WI38 (cell line): ENCODE results near the gene USP2.
"Not testable (repeated sequence)": the region's sequence is repeated elsewhere in the genome, so short reads cannot be mapped to it uniquely, and the experiment has no call there.

Experiments used
- H3K4me3 ChIP-seq: 2 replicates; pipeline ENCODE4 v1.5.1; 2011; ENCODE audit warnings: low read depth, mild to moderate bottlenecking, control low read depth, low read length
- TF ChIP-seq, protein P1 (sequence below): IDR thresholded peaks from 2 replicates; pipeline ENCODE4 v1.5.1; 2012; ENCODE audit warnings: low read depth, mild to moderate bottlenecking, control low read depth, low read length

The USP2 gene

DNA sequence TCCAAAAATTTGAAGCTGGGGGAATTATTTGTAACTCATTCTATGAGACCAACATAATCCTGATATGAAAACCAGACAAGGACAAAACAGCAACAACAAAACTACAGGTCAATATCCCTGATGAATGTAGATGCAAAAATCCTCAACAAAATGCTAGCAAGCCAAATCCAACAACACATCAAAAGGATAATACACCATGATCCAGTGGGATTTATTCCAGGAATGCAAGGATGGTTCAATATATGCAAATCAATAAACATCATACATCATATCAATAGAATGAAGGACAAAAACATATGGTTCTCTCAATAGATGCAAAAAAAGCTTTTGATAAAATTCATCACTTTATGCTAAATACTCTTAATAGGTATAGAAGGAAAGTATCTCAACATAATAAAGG is 19.4 kb upstream of the USP2 start:
- H3K4me3 ChIP-seq: no peak overlapping the region
- TF ChIP-seq, protein P1, sequence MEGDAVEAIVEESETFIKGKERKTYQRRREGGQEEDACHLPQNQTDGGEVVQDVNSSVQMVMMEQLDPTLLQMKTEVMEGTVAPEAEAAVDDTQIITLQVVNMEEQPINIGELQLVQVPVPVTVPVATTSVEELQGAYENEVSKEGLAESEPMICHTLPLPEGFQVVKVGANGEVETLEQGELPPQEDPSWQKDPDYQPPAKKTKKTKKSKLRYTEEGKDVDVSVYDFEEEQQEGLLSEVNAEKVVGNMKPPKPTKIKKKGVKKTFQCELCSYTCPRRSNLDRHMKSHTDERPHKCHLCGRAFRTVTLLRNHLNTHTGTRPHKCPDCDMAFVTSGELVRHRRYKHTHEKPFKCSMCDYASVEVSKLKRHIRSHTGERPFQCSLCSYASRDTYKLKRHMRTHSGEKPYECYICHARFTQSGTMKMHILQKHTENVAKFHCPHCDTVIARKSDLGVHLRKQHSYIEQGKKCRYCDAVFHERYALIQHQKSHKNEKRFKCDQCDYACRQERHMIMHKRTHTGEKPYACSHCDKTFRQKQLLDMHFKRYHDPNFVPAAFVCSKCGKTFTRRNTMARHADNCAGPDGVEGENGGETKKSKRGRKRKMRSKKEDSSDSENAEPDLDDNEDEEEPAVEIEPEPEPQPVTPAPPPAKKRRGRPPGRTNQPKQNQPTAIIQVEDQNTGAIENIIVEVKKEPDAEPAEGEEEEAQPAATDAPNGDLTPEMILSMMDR: no peak

DNA sequence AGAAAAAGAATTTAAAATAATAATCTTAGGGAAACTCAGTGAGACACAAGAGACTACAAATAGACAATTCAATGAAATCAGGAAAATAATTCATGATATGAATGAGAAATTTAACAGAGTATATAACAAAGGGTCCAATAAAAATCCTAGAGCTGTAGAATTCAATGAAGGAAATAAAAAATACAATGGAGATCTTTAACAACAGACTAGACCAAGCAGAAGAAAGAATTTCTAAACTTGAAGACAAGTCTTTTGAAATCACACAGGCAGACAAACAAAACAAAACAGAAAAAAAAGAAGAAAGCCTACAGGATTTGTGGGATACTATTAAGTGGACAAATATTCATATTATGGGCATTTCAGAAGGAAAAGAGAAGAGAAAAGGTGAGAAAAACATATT is 16.2 kb upstream of the USP2 start:
- H3K4me3 ChIP-seq: no peak overlapping the region
- TF ChIP-seq, protein P1: no peak

DNA sequence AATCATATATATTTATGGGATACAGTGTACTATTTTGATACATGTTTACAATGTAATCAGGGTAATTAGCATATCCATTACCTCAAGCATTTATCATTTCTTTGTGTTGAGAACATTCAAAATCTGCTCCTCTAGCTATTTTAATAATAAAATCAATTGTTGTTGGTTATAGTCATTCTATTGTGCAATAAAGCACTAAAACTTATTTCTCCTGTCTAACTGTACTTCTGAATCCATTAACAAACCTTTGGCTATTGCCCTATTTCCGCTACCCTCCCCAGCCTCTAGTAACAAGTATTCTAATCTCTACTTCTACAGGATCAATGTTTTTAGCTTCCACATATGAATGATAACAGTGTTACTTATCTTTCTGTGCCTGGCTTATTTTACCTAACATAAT is 15.3 kb upstream of the USP2 start:
- H3K4me3 ChIP-seq: no peak overlapping the region
- TF ChIP-seq, protein P1: no peak

DNA sequence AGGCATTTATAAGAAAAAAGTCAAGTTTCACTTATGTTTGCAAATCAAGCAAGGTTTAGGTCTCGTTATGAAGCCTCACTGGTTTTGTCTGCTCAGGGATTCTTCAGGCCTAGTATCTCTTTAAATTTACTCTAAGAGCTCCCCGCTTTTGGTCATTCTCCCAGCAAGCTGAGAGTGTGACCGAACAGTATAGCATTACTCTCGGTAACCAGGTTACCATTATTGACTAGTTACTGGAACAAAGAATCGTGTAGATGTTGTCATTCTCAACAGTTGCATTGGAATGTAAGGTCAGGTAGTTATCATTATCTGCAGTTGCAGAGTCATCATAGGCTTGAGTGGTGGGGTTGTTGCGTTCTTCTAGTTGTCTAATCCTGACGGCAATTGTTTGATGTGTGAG is 9.8 kb upstream of the USP2 start:
- TF ChIP-seq, protein P1: no peak
- no peak overlapping the region for H3K4me3 ChIP-seq

DNA sequence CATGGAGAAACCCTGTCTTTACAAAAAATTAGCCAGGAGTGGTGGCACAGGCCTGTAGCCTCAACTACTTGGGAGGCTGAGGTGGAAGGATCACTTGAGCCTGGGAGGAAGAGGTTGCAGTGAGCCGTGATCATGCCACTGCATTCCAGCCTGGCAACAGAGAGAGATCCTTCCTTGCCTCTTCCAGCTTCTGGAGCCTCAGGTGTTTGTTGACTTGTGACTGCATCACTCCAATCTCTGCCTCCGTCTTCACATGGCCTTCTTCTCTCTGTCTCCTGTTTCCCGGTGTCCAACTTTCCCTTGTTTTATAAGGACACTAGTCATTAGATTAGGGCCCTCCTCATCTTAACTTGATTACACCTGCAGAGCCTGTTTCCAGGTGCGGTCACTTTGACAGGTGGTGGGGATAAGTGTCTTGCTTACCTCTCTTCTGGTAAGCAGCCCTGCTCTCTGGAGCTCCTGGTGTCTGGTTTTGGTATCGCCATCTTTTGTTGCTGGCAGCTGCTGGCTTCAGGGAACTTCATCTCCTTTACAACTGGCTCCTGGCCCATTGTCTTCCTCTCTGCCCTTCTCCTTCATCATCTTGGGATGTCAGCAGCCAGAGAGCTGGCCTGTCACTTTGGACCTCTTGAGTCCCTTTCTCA is 8.2 kb upstream of the USP2 start:
- TF ChIP-seq, protein P1: peak; percentile 54
- H3K4me3 ChIP-seq: no peak overlapping the region

DNA sequence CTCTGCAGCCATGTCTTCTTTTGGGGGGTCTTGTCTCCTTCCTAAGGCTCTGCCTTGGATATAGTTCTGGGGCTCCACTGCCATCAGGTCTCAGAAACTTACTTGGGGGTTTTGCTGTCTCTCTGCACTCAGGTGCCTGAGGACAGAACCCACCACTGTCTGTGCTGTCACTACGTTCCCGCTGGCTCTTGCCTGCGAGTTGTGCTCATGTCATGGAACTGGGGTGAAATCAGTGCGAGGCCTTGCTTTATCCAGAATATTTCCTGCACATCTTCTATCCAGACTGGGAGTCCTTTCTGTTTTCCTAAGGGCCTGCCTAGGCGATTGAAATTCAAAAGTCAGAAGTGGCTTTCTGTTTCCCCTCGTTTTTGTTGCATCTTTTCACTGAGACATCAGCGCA is 6.6 kb upstream of the USP2 start:
- TF ChIP-seq, protein P1: no peak

DNA sequence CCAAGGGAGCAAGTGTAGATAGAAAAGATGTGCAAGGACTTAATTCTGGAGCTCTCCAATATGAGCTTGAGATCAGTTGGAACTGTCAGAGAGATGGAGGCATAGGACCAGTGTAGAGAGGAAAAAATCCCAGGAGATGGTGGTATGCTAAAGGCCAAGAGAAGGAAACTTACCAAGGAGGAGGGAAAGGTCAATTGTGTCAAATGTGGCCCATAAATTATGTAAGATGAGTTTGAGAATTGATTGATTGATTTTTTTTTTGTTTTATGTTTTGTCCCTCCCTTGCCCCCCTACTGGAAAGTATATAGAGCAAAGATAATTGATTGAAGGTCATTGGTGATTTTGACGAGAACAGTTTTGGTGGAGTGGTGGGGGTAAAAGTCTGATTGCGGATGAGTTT is 2.8 kb upstream of the USP2 start:
- H3K4me3 ChIP-seq: no peak overlapping the region
- TF ChIP-seq, protein P1: no peak

More for the DNA sequence above, 6.6 kb upstream of the USP2 start:
- H3K4me3 ChIP-seq: no peak overlapping the region

DNA sequence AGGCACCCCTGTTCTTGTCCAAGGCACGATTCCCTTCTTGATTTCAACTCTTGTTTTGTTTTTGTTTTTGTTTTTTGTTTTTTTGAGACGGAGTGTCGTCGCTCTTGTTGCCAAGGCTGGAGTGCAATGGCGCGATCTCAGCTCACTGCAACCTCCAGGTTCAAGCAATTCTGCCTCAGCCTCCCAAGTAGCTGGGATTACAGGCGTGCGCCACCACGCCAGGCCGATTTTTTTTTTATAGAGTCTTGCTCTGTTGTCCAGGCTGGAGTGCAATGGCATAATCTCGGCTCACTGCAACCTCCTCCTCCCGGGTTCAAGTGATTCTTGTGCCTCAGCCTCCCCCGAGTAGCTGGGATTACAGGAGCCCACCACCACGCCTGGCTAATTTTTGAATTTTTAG is 1.0 kb upstream of the USP2 start:
- not testable (repeated sequence) for H3K4me3 ChIP-seq
